Cortex of kidney (tissue), 1 donor: ENCODE results near the gene SYT1.

Source experiments
- DNase-seq: peaks from one replicate; lab custom pipeline; 2025; lab: John Stamatoyannopoulos, UW

The SYT1 gene

GRCh38 chr12:79295572-79295971 is 431.0 kb downstream of the SYT1 start:
- DNase-seq = no peak

GRCh38 chr12:79296133-79296532 is 431.6 kb downstream of the SYT1 start:
- no peak for DNase-seq

GRCh38 chr12:79296871-79297270 is 432.3 kb downstream of the SYT1 start:
- no peak for DNase-seq

- DNase-seq = no peak
Measured at GRCh38 chr12:79298506-79298905, 433.9 kb downstream of the SYT1 start.

GRCh38 chr12:79299447-79300198 is 435.0 kb downstream of the SYT1 start:
- no peak for DNase-seq

- no peak for DNase-seq
Measured at GRCh38 chr12:79300199-79300568, 435.6 kb downstream of the SYT1 start.

- DNase-seq = no peak
Measured at GRCh38 chr12:79301181-79301580, 436.6 kb downstream of the SYT1 start.

GRCh38 chr12:79302162-79302814 is 437.7 kb downstream of the SYT1 start:
- no peak for DNase-seq

GRCh38 chr12:79307340-79307739 is 442.8 kb downstream of the SYT1 start:
- DNase-seq = no peak

GRCh38 chr12:79309039-79309438 is 444.5 kb downstream of the SYT1 start:
- no peak for DNase-seq

GRCh38 chr12:79317179-79317847 is 452.7 kb downstream of the SYT1 start:
- no peak for DNase-seq

GRCh38 chr12:79322905-79323304 is 458.3 kb downstream of the SYT1 start:
- DNase-seq = no peak

GRCh38 chr12:79324571-79324970 is 460.0 kb downstream of the SYT1 start:
- no peak for DNase-seq

GRCh38 chr12:79326222-79326621 is 461.6 kb downstream of the SYT1 start:
- DNase-seq = no peak

GRCh38 chr12:79326663-79327062 is 462.1 kb downstream of the SYT1 start:
- DNase-seq = no peak

- no peak for DNase-seq
Measured at GRCh38 chr12:79327465-79327864, 462.9 kb downstream of the SYT1 start.

GRCh38 chr12:79329933-79330332 is 465.4 kb downstream of the SYT1 start:
- DNase-seq = no peak

GRCh38 chr12:79331870-79332269 is 467.3 kb downstream of the SYT1 start:
- DNase-seq = no peak

GRCh38 chr12:79333144-79333543 is 468.6 kb downstream of the SYT1 start:
- DNase-seq = no peak

GRCh38 chr12:79337662-79338290 is 473.2 kb downstream of the SYT1 start:
- no peak for DNase-seq

- DNase-seq = no peak
Measured at GRCh38 chr12:79344855-79345847, 480.6 kb downstream of the SYT1 start.
